Measurements from ENCODE around the gene TMEM127. TPM values are rescaled to one million over a fixed set of nuclear protein-coding genes. Genes with fewer than 3 reads are reported as not detected.

TMEM127 gene
- total and polyA plus RNA-seq, 3 donors from 2014 or later = 25.0 to 32.1 (median 29.2) TPM

GRCh38 chr2:96250188-96250587 lies 15.6 kb downstream of the TMEM127 start:
- WGBS, 2 donors = 72 to 78% methylated on average over 6 of the region's 6 CpGs
- H3K27me3 ChIP-seq = no peaks in the 10 kb centered on the region
- no peak overlapping the region for H3K4me3 ChIP-seq
- H3K9me3 ChIP-seq = no peaks in the 10 kb centered on the region
- intact Hi-C loops (cut with DNase I; ENCODE audit: low total_unique reads) = no loop called here
- no peak for DNase-seq
- H3K36me3 ChIP-seq (ENCODE audit: low read depth, missing control alignments) = no peaks in the 10 kb centered on the region
- TF ChIP-seq CTCF (IDR thresholded peaks at IDR 0.05) (no peak), POLR2A (IDR thresholded peaks at IDR 0.05) (no peak)
- H3K27ac ChIP-seq = peak overlapping the region in 1 of 2 donors; percentile 13
- H3K4me1 ChIP-seq = peaks cover 6% of the 10 kb centered on the region

- peaks cover 6% of the 10 kb centered on the region for H3K4me1 ChIP-seq
- WGBS, 2 donors = 75 to 76% methylated on average over 9 of the region's 9 CpGs
- intact Hi-C loops (cut with DNase I; ENCODE audit: low total_unique reads) = no loop called here
These were observed 16.1 kb downstream of the TMEM127 start for GRCh38 chr2:96249654-96250053.

GRCh38 chr2:96248624-96249023 lies 17.2 kb downstream of the TMEM127 start:
- H3K36me3 ChIP-seq (ENCODE audit: low read depth, missing control alignments) = no peaks in the 10 kb centered on the region
- TF ChIP-seq CTCF (IDR thresholded peaks at IDR 0.05) (no peak), POLR2A (IDR thresholded peaks at IDR 0.05) (no peak)
- H3K27ac ChIP-seq = no peak overlapping the region
- peaks cover 6% of the 10 kb centered on the region for H3K4me1 ChIP-seq
- no peaks in the 10 kb centered on the region for H3K27me3 ChIP-seq
- no peak overlapping the region for H3K4me3 ChIP-seq
- WGBS, 2 donors = 91 to 94% methylated on average over 4 of the region's 4 CpGs
- no peak for DNase-seq
- intact Hi-C loops (cut with DNase I; ENCODE audit: low total_unique reads) = no loop called here
- H3K9me3 ChIP-seq = no peaks in the 10 kb centered on the region

More at GRCh38 chr2:96249654-96250053, 16.1 kb downstream of the TMEM127 start:
- Histone ChIP-seq H3K4me3 (no peak overlapping the region), H3K36me3 (ENCODE audit: low read depth, missing control alignments) (no peaks in the 10 kb centered on the region), H3K27me3 (no peaks in the 10 kb centered on the region), H3K27ac (no peak overlapping the region), H3K9me3 (no peaks in the 10 kb centered on the region)
- DNase-seq = no peak
- TF ChIP-seq CTCF (IDR thresholded peaks at IDR 0.05) (no peak), POLR2A (IDR thresholded peaks at IDR 0.05) (no peak)

GRCh38 chr2:96247896-96248295 lies 17.9 kb downstream of the TMEM127 start:
- intact Hi-C loops (cut with DNase I; ENCODE audit: low total_unique reads) = no loop called here
- no peaks in the 10 kb centered on the region for H3K36me3 ChIP-seq (ENCODE audit: low read depth, missing control alignments)
- no peaks in the 10 kb centered on the region for H3K27me3 ChIP-seq
- no peaks in the 10 kb centered on the region for H3K9me3 ChIP-seq
- no peak for DNase-seq
- TF ChIP-seq POLR2A (IDR thresholded peaks at IDR 0.05) = no peak
- no peak for TF ChIP-seq CTCF (IDR thresholded peaks at IDR 0.05)
- peaks cover 6% of the 10 kb centered on the region for H3K4me1 ChIP-seq
- 94 to 97% methylated on average over 5 of the region's 5 CpGs for WGBS, 2 donors
- H3K27ac ChIP-seq = no peak overlapping the region
- no peak overlapping the region for H3K4me3 ChIP-seq

- Histone ChIP-seq H3K9me3 (no peaks in the 10 kb centered on the region), H3K36me3 (ENCODE audit: low read depth, missing control alignments) (no peaks in the 10 kb centered on the region), H3K4me1 (peaks cover 6% of the 10 kb centered on the region), H3K27me3 (no peaks in the 10 kb centered on the region), H3K27ac (no peak overlapping the region), H3K4me3 (no peak overlapping the region)
- 78 to 89% methylated on average over 3 of the region's 3 CpGs for WGBS, 2 donors
- intact Hi-C loops (cut with DNase I; ENCODE audit: low total_unique reads) = no loop called here
- TF ChIP-seq POLR2A (IDR thresholded peaks at IDR 0.05) = no peak
- no peak for DNase-seq
These were observed 18.8 kb downstream of the TMEM127 start for GRCh38 chr2:96247009-96247408.
